Measurements from ENCODE around the gene WNK2. TPM values are rescaled to one million over a fixed set of nuclear protein-coding genes. Genes with fewer than 3 reads are reported as not detected.

Gene WNK2
- total RNA-seq, 1 experiment from 2014 or later, result 69.4 TPM

DNA sequence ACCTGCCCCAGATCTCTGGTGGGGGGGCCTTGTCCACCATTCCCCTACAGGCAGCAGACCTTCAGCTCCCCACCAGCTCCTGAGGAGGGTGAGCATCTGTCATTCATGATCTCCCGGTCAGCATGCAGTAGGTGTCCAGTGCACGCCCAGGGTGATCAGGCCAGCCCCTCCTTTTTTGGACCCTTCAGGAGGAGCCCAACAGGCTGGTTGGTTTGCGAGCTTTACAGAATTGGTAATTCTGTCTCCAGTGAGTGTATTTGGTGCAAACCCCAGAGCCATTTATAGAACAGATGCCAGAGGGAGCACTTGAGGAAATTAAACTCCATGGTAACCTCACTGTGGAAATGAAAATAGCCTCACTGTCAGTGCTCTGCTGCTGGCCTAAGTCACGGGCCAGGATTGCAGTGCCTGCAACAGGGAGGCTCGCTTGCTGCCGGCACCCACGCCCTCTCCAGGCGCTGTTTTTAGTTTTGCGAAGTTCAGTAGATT, 23.4 kb downstream of the WNK2 start:
- Histone ChIP-seq H3K23me2 (ENCODE audit: insufficient read length, low read depth, low read length, poor library complexity, severe bottlenecking) (no peaks in the 10 kb centered on the region), H3K79me2 (ENCODE audit: insufficient read depth, low read length) (peaks cover 10% of the 10 kb centered on the region; the same call in 1 of the 2 replicates), H3K9ac (ENCODE audit: extremely low read depth, insufficient read length, low read length) (no peak overlapping the region), H3K23ac (ENCODE audit: insufficient read length, low read depth, low read length) (no peak overlapping the region), H3K27me3 (ENCODE audit: insufficient read depth, low read length) (no peaks in the 10 kb centered on the region), H3K56ac (ENCODE audit: insufficient read length, low read depth, low read length) (no peak overlapping the region), H2BK20ac (ENCODE audit: low read depth, low read length, poor library complexity, severe bottlenecking) (no peak overlapping the region), H3K4me2 (ENCODE audit: insufficient read depth, insufficient read length, low read length) (no peak overlapping the region), H4K20me1 (ENCODE audit: control insufficient read depth, insufficient read depth, insufficient read length) (no peaks in the 10 kb centered on the region), H4K91ac (ENCODE audit: insufficient read length, low read depth, low read length) (no peak overlapping the region), H2AFZ (ENCODE audit: low read length) (no peak overlapping the region), H3K4me1 (ENCODE audit: insufficient read depth, low read length) (no peaks in the 10 kb centered on the region), H4K8ac (replicated peaks; ENCODE audit: insufficient read length, low read depth, low read length) (no peak overlapping the region), H4K5ac (ENCODE audit: insufficient read length, low read depth, low read length) (no peak overlapping the region), H2BK15ac (ENCODE audit: low read depth, low read length) (no peak overlapping the region), H3K18ac (ENCODE audit: insufficient read length, low read depth, low read length) (no peak overlapping the region), H2BK120ac (ENCODE audit: low read depth, low read length, poor library complexity, severe bottlenecking) (no peak overlapping the region), H2BK5ac (ENCODE audit: insufficient read length, low read length) (no peak overlapping the region), H2AK5ac (ENCODE audit: insufficient read length, low read length) (no peak overlapping the region), H3K4ac (ENCODE audit: low read depth, low read length) (no peak overlapping the region), H3K9me3 (ENCODE audit: control insufficient read depth, low read depth, low read length) (no peaks in the 10 kb centered on the region), H3K14ac (ENCODE audit: insufficient read depth, low read length) (no peak overlapping the region), H3K27ac (ENCODE audit: insufficient read length, low read depth, low read length) (no peak overlapping the region), H3K79me1 (ENCODE audit: insufficient read depth, low read depth, low read length, poor library complexity, severe bottlenecking) (peaks cover 3% of the 10 kb centered on the region), H3T11ph (ENCODE audit: low read length) (no peak overlapping the region), H2BK12ac (ENCODE audit: insufficient read length, low read depth, low read length) (no peak overlapping the region)
- Mint-ChIP-seq H3K4me3 (no peak overlapping the region), H3K4me1 (peaks cover 7 to 14% of the 10 kb centered on the region in 2 experiments), H3K9me3 (peaks cover 0 to 3% of the 10 kb centered on the region in 2 experiments; a peak in 1 of 5 replicates), H3K27me3 (ENCODE audit: low read depth) (no peaks in the 10 kb centered on the region), H3K36me3 (ENCODE audit: insufficient read depth in 1 of 3, low read depth in 3 of 3) (peaks cover 2 to 7% (median 5%) of the 10 kb centered on the region in 3 experiments; a peak in 5 of 7 replicates), H3K27ac (no peak overlapping the region)
- DNase-seq, result no peak
- WGBS (ENCODE audit: extremely low coverage, insufficient read length, low lambda C conversion rate), result no CpG with 5 or more reads among the region's 9 CpGs
- TF ChIP-seq, protein P1, sequence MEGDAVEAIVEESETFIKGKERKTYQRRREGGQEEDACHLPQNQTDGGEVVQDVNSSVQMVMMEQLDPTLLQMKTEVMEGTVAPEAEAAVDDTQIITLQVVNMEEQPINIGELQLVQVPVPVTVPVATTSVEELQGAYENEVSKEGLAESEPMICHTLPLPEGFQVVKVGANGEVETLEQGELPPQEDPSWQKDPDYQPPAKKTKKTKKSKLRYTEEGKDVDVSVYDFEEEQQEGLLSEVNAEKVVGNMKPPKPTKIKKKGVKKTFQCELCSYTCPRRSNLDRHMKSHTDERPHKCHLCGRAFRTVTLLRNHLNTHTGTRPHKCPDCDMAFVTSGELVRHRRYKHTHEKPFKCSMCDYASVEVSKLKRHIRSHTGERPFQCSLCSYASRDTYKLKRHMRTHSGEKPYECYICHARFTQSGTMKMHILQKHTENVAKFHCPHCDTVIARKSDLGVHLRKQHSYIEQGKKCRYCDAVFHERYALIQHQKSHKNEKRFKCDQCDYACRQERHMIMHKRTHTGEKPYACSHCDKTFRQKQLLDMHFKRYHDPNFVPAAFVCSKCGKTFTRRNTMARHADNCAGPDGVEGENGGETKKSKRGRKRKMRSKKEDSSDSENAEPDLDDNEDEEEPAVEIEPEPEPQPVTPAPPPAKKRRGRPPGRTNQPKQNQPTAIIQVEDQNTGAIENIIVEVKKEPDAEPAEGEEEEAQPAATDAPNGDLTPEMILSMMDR (conservative IDR thresholded peaks at IDR 0.05), result no peak

Data from H9 (cell line).